H1 (cell line): ENCODE measurements around the gene ARHGAP23. TPM values are rescaled to one million over a fixed set of nuclear protein-coding genes. Genes with fewer than 3 reads are reported as not detected.

Experiments used
- CTCF ChIA-PET: fragments of 300-600 bp; sonication (Branson Sonifier 250); formaldehyde crosslinking; loops from one replicate; lab custom pipeline; 2021; ENCODE audit not compliant: partially characterized antibody; lab: Charles Lee
- POLR2A ChIA-PET: fragments of 300-600 bp; sonication (Branson Sonifier 250); formaldehyde crosslinking; loops from one replicate; lab custom pipeline; 2021; ENCODE audit warnings: inconsistent platforms; ENCODE audit not compliant: partially characterized antibody; lab: Charles Lee
- DNase-seq, 2 experiments: peaks; one replicate each; pipeline versions ENCODE4 v3.0.0 to v3.0.0-alpha.2; 2010 to 2022; ENCODE audit warnings: low spot score in 2 of 2, low read depth in 1 of 2, mixed read lengths in 1 of 2
- FAIRE-seq: peaks from 2 replicates; lab custom pipeline; 2011; peaks lifted over from hg19 to GRCh38; lab: Jason Lieb, UNC
- H2AFZ ChIP-seq: 2 replicates; pipeline ENCODE4 v1.8.1; 2012; ENCODE audit warnings: low read length, inconsistent platforms
- H2AK5ac ChIP-seq: 2 replicates; pipeline ENCODE4 v1.6.1; 2013; ENCODE audit warnings: low read depth, low read length
- H2BK120ac ChIP-seq: replicated peaks from 2 replicates; pipeline ENCODE3; 2013; ENCODE audit warnings: low read depth, low read length, inconsistent platforms
- H2BK12ac ChIP-seq: 2 replicates; pipeline ENCODE4 v1.6.1; 2013; ENCODE audit warnings: low read depth, low read length
- H2BK15ac ChIP-seq: 2 replicates; pipeline ENCODE4 v1.6.1; 2013; ENCODE audit warnings: low read length
- H2BK20ac ChIP-seq: 2 replicates; pipeline ENCODE4 v1.6.1; 2013; ENCODE audit warnings: low read length
- H2BK5ac ChIP-seq: 2 replicates; pipeline ENCODE4 v1.6.1; 2013; ENCODE audit warnings: low read depth, low read length
- H3K14ac ChIP-seq: 2 replicates; pipeline ENCODE4 v1.6.1; 2013; ENCODE audit warnings: inconsistent platforms; ENCODE audit not compliant: insufficient read length
- H3K18ac ChIP-seq: 2 replicates; pipeline ENCODE4 v1.6.1; 2013; ENCODE audit warnings: low read length; ENCODE audit errors: extremely low read depth
- H3K23ac ChIP-seq: 2 replicates; pipeline ENCODE4 v1.6.1; 2013; ENCODE audit warnings: inconsistent platforms; ENCODE audit not compliant: insufficient read length
- H3K23me2 ChIP-seq: 2 replicates; pipeline ENCODE4 v1.6.1; 2013; ENCODE audit warnings: low read depth, low read length
- H3K27ac ChIP-seq: 2 replicates; pipeline ENCODE4 v1.6.1; 2011; ENCODE audit warnings: low read depth, low read length, inconsistent platforms
- H3K27me3 ChIP-seq, 4 experiments: replicated peaks in 1 of 4; 1 replicate in 1 of 4; 2 replicates in 3 of 4; pipeline versions ENCODE4 v1.6.1 to v1.8.1; 2011 to 2013; ENCODE audit warnings: low read length in 3 of 4, mild to moderate bottlenecking in 3 of 4, inconsistent platforms in 2 of 4, mixed read lengths in 2 of 4, moderate library complexity in 1 of 4; ENCODE audit not compliant: control insufficient read depth in 3 of 4, insufficient read depth in 3 of 4; ENCODE audit errors: extremely low read depth in 1 of 4
- H3K36me3 ChIP-seq, 4 experiments: 2 replicates each; pipeline versions ENCODE4 v1.6.1 to v1.8.1; 2011 to 2013; ENCODE audit warnings: mild to moderate bottlenecking in 4 of 4, low read length in 3 of 4, moderate library complexity in 2 of 4, control low read depth in 1 of 4, inconsistent platforms in 1 of 4; ENCODE audit not compliant: insufficient read depth in 4 of 4, control insufficient read depth in 2 of 4
- H3K4ac ChIP-seq: replicated peaks from 2 replicates; pipeline ENCODE3; 2013; ENCODE audit warnings: low read length, low read depth, mixed read lengths, inconsistent platforms; ENCODE audit not compliant: insufficient read length
- H3K4me1 ChIP-seq, 4 experiments: replicated peaks in 1 of 4; 1 replicate in 1 of 4; 2 replicates in 3 of 4; pipeline versions ENCODE4 v1.6.1 to v1.8.1; 2011 to 2013; ENCODE audit warnings: low read length in 3 of 4, inconsistent platforms in 2 of 4, mixed read lengths in 1 of 4; ENCODE audit not compliant: insufficient read depth in 4 of 4, control insufficient read depth in 3 of 4
- H3K4me2 ChIP-seq, 2 experiments: 2 replicates each; pipeline versions ENCODE4 v1.6.1 to v1.8.1; 2011 to 2013; ENCODE audit warnings: low read depth in 2 of 2, low read length in 2 of 2, control low read depth in 1 of 2, inconsistent platforms in 1 of 2, mild to moderate bottlenecking in 1 of 2; ENCODE audit not compliant: insufficient read depth in 1 of 2
- H3K4me3 ChIP-seq, 4 experiments: fragments of 200-600, 300-600 bp in 1 of 4; sonication (generic), shearing (Covaris generic), sonication (Bioruptor Twin) in 1 of 4; 2 replicates each; pipeline versions ENCODE4 v1.5.1 to v1.8.1; 2011 to 2016; ENCODE audit warnings: low read length in 4 of 4, low read depth in 3 of 4, control low read depth in 2 of 4, inconsistent platforms in 2 of 4, mild to moderate bottlenecking in 2 of 4, mixed read lengths in 1 of 4, moderate library complexity in 1 of 4; ENCODE audit not compliant: insufficient read depth in 2 of 4; ENCODE audit errors: extremely low read depth in 1 of 4
- H3K56ac ChIP-seq: replicated peaks from 2 replicates; pipeline ENCODE3; 2013; ENCODE audit warnings: low read depth, mild to moderate bottlenecking, mixed read lengths, low read length, inconsistent platforms; ENCODE audit not compliant: insufficient read length
- H3K79me1 ChIP-seq: 2 replicates; pipeline ENCODE4 v1.6.1; 2013; ENCODE audit warnings: low read depth, low read length, control low read depth
- H3K79me2 ChIP-seq, 2 experiments: 2 replicates each; pipeline versions ENCODE4 v1.6.1 to v1.8.1; 2012 to 2013; ENCODE audit warnings: low read length in 2 of 2, mild to moderate bottlenecking in 2 of 2, inconsistent platforms in 1 of 2; ENCODE audit not compliant: insufficient read depth in 2 of 2, control insufficient read depth in 1 of 2
- H3K9ac ChIP-seq, 4 experiments: replicated peaks in 1 of 4; 1 replicate in 1 of 4; 2 replicates in 3 of 4; pipeline versions ENCODE4 v1.6.1 to v1.8.1; 2011 to 2013; ENCODE audit warnings: low read depth in 3 of 4, low read length in 3 of 4, control low read depth in 2 of 4, mild to moderate bottlenecking in 2 of 4, moderate library complexity in 2 of 4, inconsistent platforms in 1 of 4; ENCODE audit errors: extremely low read depth in 1 of 4
- H3K9me3 ChIP-seq, 2 experiments: 2 replicates each; pipeline versions ENCODE4 v1.6.1 to v1.8.1; 2012 to 2013; ENCODE audit warnings: mild to moderate bottlenecking in 2 of 2, moderate library complexity in 2 of 2, control low read depth in 1 of 2, inconsistent platforms in 1 of 2, low read depth in 1 of 2, low read length in 1 of 2, mixed read lengths in 1 of 2; ENCODE audit not compliant: insufficient read depth in 2 of 2
- H4K20me1 ChIP-seq, 2 experiments: replicated peaks in 1 of 2; 2 replicates each; pipeline versions ENCODE3 to v1.8.1; 2011 to 2013; ENCODE audit warnings: inconsistent platforms in 2 of 2, low read length in 2 of 2, mild to moderate bottlenecking in 1 of 2; ENCODE audit not compliant: insufficient read depth in 2 of 2, control insufficient read depth in 1 of 2
- H4K5ac ChIP-seq: 2 replicates; pipeline ENCODE4 v1.6.1; 2013; ENCODE audit warnings: low read length, low read depth, mixed read lengths, inconsistent platforms; ENCODE audit not compliant: insufficient read length
- H4K8ac ChIP-seq: 2 replicates; pipeline ENCODE4 v1.8.0; 2013; ENCODE audit warnings: mild to moderate bottlenecking, moderate library complexity, low read length, inconsistent platforms; ENCODE audit not compliant: insufficient read depth; ENCODE audit errors: extremely low read depth
- H4K91ac ChIP-seq: replicated peaks from 2 replicates; pipeline ENCODE3; 2013; ENCODE audit warnings: low read length, mixed read lengths, inconsistent platforms; ENCODE audit not compliant: insufficient read length
- BCL11A ChIP-seq, 2 experiments: IDR thresholded peaks; one replicate each; pipeline ENCODE4 v1.6.1; 2011; ENCODE audit warnings: low read depth in 2 of 2, low read length in 2 of 2, mild to moderate bottlenecking in 2 of 2
- CTBP2 ChIP-seq: IDR thresholded peaks from 2 replicates; pipeline ENCODE4 v1.7.0; 2011; ENCODE audit warnings: borderline replicate concordance, mild to moderate bottlenecking, moderate library complexity, mixed read lengths, low read length; ENCODE audit not compliant: insufficient read depth, insufficient read length
- CTCF ChIP-seq, 3 experiments: IDR thresholded peaks; 1 replicate in 2 of 3; 2 replicates in 1 of 3; pipeline versions ENCODE4 v1.5.1 to v1.6.1; 2011; ENCODE audit warnings: low read length in 3 of 3, mild to moderate bottlenecking in 3 of 3, inconsistent platforms in 2 of 3, low read depth in 1 of 3, moderate library complexity in 1 of 3; ENCODE audit not compliant: insufficient read depth in 1 of 3; ENCODE audit errors: control extremely low read depth in 1 of 3
- EP300 ChIP-seq, 2 experiments: IDR thresholded peaks; 1 replicate in 1 of 2; 2 replicates in 1 of 2; pipeline ENCODE4 v1.6.1; 2011 to 2012; ENCODE audit warnings: low read depth in 2 of 2, low read length in 2 of 2, mild to moderate bottlenecking in 2 of 2, borderline replicate concordance in 1 of 2, inconsistent platforms in 1 of 2, moderate library complexity in 1 of 2
- MAFK ChIP-seq: IDR thresholded peaks from 2 replicates; pipeline ENCODE4 v1.6.1; 2012; ENCODE audit warnings: low read depth, mild to moderate bottlenecking, improper control_type of control experiment, low read length
- NRF1 ChIP-seq: IDR thresholded peaks from 2 replicates; pipeline ENCODE4 v1.6.1; 2011; ENCODE audit warnings: mild to moderate bottlenecking, low read depth, low read length, improper control_type of control experiment
- SP1 ChIP-seq: IDR thresholded peaks from 2 replicates; pipeline ENCODE4 v1.6.1; 2011; ENCODE audit warnings: low read depth, low read length
- SRF ChIP-seq: IDR thresholded peaks from 2 replicates; pipeline ENCODE4 v1.6.1; 2011; ENCODE audit warnings: mild to moderate bottlenecking, low read depth, low read length, moderate library complexity
- WGBS, 2 experiments: shearing (Covaris generic) in 1 of 2; methylation state at CpG; one replicate each; pipeline versions ENCODE4 v1.1.6 to v1.1.7; 2013 to 2015; ENCODE audit warnings: low lambda C conversion rate in 2 of 2, mixed read lengths in 2 of 2, inconsistent platforms in 1 of 2, low coverage in 1 of 2, missing lambda C conversion rate in 1 of 2; ENCODE audit not compliant: insufficient replicate concordance in 2 of 2, insufficient coverage in 1 of 2, insufficient read length in 1 of 2; ENCODE audit errors: extremely low coverage in 1 of 2, missing lambda C conversion rate in 1 of 2; 5-methylcytosine and 5-hydroxymethylcytosine counted together
- polyA plus RNA-seq, 7 experiments: library from polyadenylated mRNA; depleted of rRNA in 3 of 7; stranded (reverse) in 5 of 7; unstranded in 2 of 7; fragments of >200 nt in 5 of 7; fragments of 200-250 nt in 2 of 7; gene quantifications; 1 replicate in 5 of 7; 2 replicates in 1 of 7; 4 replicates in 1 of 7; pipeline versions ENCODE4 v1.2.1 to v1.2.3, GENCODE V29; 2011 to 2013; ENCODE audit warnings: missing spikeins in 2 of 7, mixed read lengths in 2 of 7
- total RNA-seq: library from RNA; stranded (reverse); fragmentation: NEBNext Ultra II Directional; extraction: Animal tissue kit (Norgen Biotek cat#: 25700); gene quantifications from 2 replicates; pipeline ENCODE4 v1.2.1, GENCODE V29; 2021

The ARHGAP23 gene
- total and polyA plus RNA-seq, 2 of the 8 experiments (the other 6 are each of a cell fraction or from before 2014, with no cell fraction given), result 16.3 to 107 TPM

DNA sequence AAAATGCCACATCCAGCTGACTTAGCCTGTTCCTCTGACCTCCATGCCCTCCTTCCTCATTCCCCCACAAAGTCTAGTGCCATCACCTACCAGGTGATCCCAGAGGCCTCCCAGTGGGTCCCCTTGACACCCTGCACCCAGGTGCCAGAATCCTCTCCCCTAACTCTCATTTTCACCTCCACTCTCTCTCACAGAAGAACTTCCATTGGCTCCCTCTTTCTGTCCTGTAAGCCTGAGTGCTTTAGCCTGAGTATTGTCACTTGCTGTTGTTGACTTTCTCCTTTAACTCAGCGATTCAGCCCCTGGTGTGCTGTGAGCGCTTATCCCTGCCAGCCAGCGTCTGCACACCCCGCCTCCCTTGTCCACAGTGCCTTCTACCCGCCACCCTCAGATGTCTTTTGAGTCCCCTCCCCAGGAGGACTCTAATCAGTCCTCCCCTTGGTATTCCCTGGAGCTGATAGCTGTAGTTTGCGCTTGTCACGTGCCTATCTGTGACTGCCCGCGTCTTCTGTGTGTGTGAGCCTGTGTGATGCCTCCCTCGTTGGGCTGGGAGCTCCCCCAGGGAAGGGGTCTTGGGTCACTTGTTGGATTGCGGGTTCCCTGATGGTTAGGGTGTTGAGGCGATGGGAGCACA lies 31.9 kb downstream of the ARHGAP23 start:
- H2BK20ac ChIP-seq, result no peak overlapping the region
- H4K20me1 ChIP-seq, result peaks cover 7 to 30% of the 10 kb centered on the region in 2 experiments
- H3K27ac ChIP-seq, result no peak overlapping the region
- no peak overlapping the region for H3K4me3 ChIP-seq
- peaks cover 1% of the 10 kb centered on the region; the same call in 1 of the 2 replicates for H3K23me2 ChIP-seq
- H3K4me2 ChIP-seq, result no peak overlapping the region
- POLR2A ChIA-PET, result interaction anchor here (0.9 to 3.5 kb wide), 8 partner anchors 8 to 291 kb away, joined by 3 to 30 read pairs (median 4); no protein-coding TSS in a partner anchor
- peaks cover 4 to 65% of the 10 kb centered on the region in 2 experiments for H3K79me2 ChIP-seq
- CTCF ChIA-PET, result interaction anchor here (0.8 to 3.7 kb wide), 14 partner anchors 9 to 122 kb away, joined by 3 to 25 read pairs (median 4); no protein-coding TSS in a partner anchor
- H3K18ac ChIP-seq, result no peak overlapping the region
- no peak overlapping the region for H3K4ac ChIP-seq
- no peak for DNase-seq
- H3K27me3 ChIP-seq, result no peaks in the 10 kb centered on the region
- no peak overlapping the region for H3K23ac ChIP-seq
- H3K36me3 ChIP-seq, result peaks cover 10 to 48% (median 30%) of the 10 kb centered on the region in 4 experiments
- no peak overlapping the region for H4K91ac ChIP-seq
- no peak overlapping the region for H3K9ac ChIP-seq
- no peak overlapping the region for H3K14ac ChIP-seq
- H3K4me1 ChIP-seq, result peaks cover 1 to 25% (median 14%) of the 10 kb centered on the region in 4 experiments
- H2BK120ac ChIP-seq, result no peak overlapping the region
- no peak overlapping the region for H4K8ac ChIP-seq
- H3K56ac ChIP-seq, result no peak overlapping the region
- H4K5ac ChIP-seq, result no peak overlapping the region
- H2AK5ac ChIP-seq, result no peak overlapping the region
- peak overlapping the region; percentile 77 for H2BK5ac ChIP-seq
- H2BK12ac ChIP-seq, result no peak overlapping the region
- H2BK15ac ChIP-seq, result no peak overlapping the region
- FAIRE-seq, result no peak
- no peaks in the 10 kb centered on the region for H3K9me3 ChIP-seq
- WGBS, 2 experiments, result 91% methylated on average over 12 of the region's 12 CpGs; no CpG with 5 or more reads in 1 of the 2 experiments
- no peak for TF ChIP-seq CTBP2
- no peak for TF ChIP-seq NRF1
- TF ChIP-seq SP1, result no peak
- TF ChIP-seq SRF, result no peak
- TF ChIP-seq CTCF (IDR thresholded peaks at IDR 0.05; ENCODE audit: control extremely low read depth in 1 of 3, insufficient read depth in 1 of 3, low read depth in 1 of 3, low read length in 3 of 3), result no peak
- no peak for TF ChIP-seq BCL11A (IDR thresholded peaks at IDR 0.05; ENCODE audit: low read depth in 2 of 2, low read length in 2 of 2)
- TF ChIP-seq MAFK, result no peak
- TF ChIP-seq EP300 (IDR thresholded peaks at IDR 0.05; ENCODE audit: borderline replicate concordance in 1 of 2, low read depth in 2 of 2, low read length in 2 of 2), result no peak
- no peak overlapping the region for H2AFZ ChIP-seq
- H3K79me1 ChIP-seq, result peaks cover 29% of the 10 kb centered on the region
